Left lobe of liver (tissue), 2 donors: ENCODE results near the gene SCO1. TPM values are rescaled to one million over a fixed set of nuclear protein-coding genes. Genes with fewer than 3 reads are reported as not detected.
"Not testable (repeated sequence)": the region's sequence is repeated elsewhere in the genome, so short reads cannot be mapped to it uniquely, and the experiment has no call there.

Source experiments
- ATAC-seq: fragments of 200-7000 bp; cut with Tn5 transposase; one replicate; pipeline ENCODE4 v1.9.1; 2020; ENCODE audit warnings: mild to moderate bottlenecking, moderate library complexity
- DNase-seq: peaks from one replicate; pipeline ENCODE4 v3.0.0-alpha.2; 2020; ENCODE audit warnings: low spot score
- total RNA-seq: library from RNA; stranded (reverse); gene quantifications from one replicate; pipeline ENCODE4 v1.2.1, GENCODE V29; 2021
- donor health status: DM: no; HTN: no; CAD: no; lungs with moderate emphysema.
- donor health status: DM: no; HTN: yes; CAD: no.

SCO1 gene
- 30.6 TPM for total RNA-seq

- ATAC-seq (peak; percentile 97), DNase-seq (peak; percentile 96)
Measured at GRCh38 chr17:10697092-10698081, at the start of gene SCO1, which contains the start of gene ADPRM. Gene SCO1 (minus strand): TSS chr17:10697533. CDS start chr17:10697507, 26 bp downstream. Gene ADPRM (plus strand): TSS chr17:10697594. CDS start chr17:10704927, 7,333 bp downstream.

DNA sequence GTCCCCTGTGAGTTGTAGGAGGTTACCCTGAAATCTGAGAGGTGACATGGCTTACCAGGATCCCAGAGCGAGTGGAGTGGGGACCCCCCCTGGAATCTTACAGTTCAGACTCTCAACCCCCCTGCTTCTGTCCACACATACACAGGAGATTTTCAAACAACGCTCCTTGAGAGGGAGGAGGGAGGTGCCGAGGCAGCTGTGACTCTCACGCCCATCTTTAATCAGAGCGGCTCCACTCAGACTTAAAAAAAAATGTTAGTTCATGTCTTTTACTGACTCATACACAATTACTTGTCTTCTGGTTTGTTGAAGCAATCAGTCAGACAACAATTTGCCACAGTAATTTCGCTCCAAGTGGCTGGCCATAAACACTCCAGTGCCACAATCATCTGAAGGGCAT lies 47.9 kb upstream of the SCO1 start:
- ATAC-seq = no peak
- DNase-seq = no peak

GRCh38 chr17:10744501-10745000 lies 47.2 kb upstream of the SCO1 start:
- ATAC-seq (peak; percentile 29), DNase-seq (no peak)

GRCh38 chr17:10743316-10744009 lies 46.1 kb upstream of the SCO1 start:
- no peak for DNase-seq

DNA sequence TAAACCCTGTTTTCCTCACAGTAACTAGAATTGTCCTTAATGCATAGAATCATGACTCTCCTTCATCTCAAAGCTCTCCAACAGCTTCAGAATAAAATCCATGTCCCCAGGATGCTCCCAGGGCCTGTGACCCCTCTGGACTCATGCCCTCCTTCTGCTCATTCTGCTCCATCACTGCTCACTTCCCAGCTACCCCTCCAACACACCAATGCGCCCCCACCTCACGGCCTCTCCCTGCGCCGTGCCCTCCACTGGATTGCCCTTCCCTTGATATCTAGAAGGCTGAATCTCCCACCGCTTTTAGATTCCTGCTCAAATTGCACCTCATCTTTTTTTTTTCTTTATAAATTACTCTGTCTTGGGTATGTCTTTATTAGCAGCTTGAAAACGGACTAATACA lies 45.1 kb upstream of the SCO1 start:
- ATAC-seq (no peak), DNase-seq (no peak)

More at GRCh38 chr17:10743316-10744009, 46.1 kb upstream of the SCO1 start:
- peak; percentile 36 for ATAC-seq

GRCh38 chr17:10741416-10742135 lies 44.2 kb upstream of the SCO1 start:
- no peak for DNase-seq
- no peak for ATAC-seq

GRCh38 chr17:10739386-10739785 lies 42.1 kb upstream of the SCO1 start:
- DNase-seq = no peak

DNA sequence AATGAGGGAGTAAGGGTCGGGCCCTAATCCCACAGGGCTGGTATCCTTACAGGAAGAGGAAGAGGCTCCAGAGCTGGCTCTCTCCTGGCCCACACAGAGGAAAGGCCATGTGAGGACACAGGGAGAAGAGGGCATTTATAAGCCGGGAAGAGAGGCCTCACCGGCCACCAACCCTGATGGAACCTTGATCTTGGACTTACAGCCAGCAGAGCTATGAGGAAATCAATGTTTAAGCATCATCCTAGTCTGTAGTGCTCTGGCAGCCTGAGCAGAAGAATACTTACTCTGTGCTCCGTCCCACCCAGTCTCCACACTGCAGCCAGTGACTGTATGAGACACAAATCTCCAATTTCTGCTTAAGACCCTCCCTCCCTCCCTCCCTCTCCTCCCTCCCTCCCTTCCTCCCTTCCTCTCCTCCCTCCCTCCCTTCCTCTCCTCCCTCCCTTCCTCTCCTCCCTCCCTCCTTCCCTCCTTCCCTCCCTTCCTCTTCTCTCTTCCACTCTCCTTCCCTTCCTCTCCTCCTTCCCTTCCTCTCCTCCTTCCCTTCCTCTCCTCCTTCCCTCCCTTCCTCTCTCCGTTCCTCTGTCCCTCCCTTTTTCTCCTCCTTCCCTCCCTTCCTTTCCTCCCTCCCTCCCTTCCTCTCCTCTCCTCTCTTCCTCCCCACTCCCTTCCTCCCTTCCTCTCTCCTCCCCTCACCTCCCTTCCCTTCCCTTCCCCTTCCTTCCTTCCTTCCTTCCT lies 41.4 kb upstream of the SCO1 start:
- ATAC-seq (peak; percentile 65), DNase-seq (peak; percentile 58)

More at GRCh38 chr17:10739386-10739785, 42.1 kb upstream of the SCO1 start:
- ATAC-seq = no peak

DNA sequence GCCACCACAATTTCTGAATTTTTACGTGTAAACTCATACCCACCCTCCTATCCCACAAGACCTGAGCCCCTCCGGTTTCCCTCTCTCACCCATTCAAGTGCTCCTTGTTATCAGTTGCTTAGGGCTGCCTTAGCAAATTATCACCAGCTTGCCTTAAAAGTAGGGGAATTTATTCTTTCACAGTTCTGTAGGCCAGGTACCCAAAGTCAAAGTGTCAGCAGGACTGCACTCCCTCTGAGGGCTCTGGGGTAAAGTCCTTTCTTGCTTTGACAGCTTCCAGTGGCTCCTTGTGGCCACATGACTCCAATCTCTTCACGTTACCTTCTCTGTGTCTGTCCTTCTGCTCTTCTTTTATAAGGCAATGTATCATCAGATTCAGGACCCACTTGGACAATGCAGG lies 40.4 kb upstream of the SCO1 start:
- ATAC-seq = no peak
- DNase-seq = no peak

DNA sequence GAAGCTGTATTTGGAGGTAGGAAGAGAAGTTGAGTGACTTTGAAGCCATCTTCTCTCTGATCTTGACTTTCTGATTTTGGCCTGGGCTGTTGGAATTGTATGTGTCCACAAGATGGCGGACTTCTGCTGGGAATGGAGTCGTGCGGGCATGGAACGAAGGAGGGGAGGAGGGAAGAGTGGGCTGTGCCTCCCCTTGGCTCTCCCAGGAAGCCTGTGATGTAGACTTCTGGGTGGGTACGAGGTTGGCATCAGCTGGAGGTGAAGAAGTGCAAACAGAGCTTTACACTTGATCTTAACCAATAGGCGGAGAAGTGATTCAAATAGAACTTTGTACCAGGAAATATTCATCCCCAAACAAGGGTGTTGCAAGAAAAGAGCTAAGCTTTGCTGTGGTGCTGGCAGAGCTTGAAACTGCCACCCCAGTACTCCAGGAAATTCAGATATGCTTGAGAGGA lies 39.9 kb upstream of the SCO1 start:
- ATAC-seq = peak; percentile 95
- DNase-seq = peak; percentile 87

DNA sequence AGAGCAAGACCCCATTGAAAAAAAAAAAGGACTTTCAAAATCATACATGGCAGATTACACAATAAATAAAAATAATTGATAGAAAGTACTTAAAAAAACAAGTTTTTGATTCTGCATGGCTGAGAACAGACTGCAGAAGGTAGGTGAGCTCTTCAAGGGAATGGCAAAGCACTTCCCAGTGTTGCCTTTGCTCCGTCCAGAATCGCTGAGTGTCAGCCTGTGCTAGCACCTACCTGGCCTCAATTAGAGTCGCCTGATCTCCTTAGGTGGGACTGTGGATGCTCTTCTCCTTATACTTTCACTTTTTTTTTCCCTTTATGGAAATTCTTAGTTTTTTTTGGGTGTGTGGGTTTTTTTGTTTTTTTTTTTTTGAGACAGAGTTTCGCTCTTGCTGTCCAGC lies 38.5 kb upstream of the SCO1 start:
- DNase-seq (no peak), ATAC-seq (no peak)

GRCh38 chr17:10735251-10735650 lies 37.9 kb upstream of the SCO1 start:
- ATAC-seq (no peak), DNase-seq (no peak)

DNA sequence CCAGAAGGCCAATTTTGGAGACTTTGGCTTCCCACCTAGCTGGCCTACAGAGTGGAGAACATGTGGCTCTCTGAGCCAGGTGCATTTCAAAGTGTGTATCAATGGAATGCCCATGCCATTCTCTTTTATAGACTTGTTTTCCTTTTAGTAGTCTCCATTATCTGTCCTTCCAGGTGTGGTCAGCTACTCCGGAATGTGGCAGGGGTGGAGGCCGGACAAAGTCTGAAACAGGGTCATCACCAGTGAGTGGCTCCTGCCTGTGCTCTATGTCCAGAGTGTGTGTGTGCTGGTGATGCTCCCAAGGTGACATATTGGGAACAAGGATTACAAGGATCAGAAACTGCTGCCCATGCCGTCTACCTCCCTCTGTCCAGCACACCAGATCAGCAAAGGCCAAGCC lies 36.3 kb upstream of the SCO1 start:
- DNase-seq = no peak
- no peak for ATAC-seq

GRCh38 chr17:10732121-10732520 lies 34.8 kb upstream of the SCO1 start:
- not testable (repeated sequence) for DNase-seq, ATAC-seq

DNA sequence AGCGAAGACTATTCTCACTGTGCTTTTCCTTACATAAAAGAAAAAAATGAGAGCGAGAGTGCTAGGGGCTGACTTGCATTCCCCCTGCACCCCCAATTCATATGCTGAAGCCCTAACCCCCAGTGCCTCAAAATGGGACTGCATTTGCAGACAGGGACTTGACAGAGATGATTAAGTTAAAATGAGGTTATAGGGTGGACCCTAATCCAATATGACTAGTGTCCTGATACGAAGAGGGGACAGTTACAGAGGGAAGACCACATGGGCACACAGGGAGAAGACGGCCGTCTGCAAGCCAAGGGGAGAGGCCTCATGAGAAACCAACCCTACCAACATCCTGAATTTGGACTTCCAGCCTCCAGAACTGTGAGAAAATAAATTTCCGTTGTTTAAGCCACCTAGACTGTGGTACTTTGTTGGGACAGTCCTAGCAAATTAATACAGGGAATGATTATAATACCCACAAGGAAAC lies 34.1 kb upstream of the SCO1 start:
- ATAC-seq = no peak

GRCh38 chr17:10730247-10730646 lies 32.9 kb upstream of the SCO1 start:
- peak; percentile 1 for ATAC-seq
- DNase-seq = peak; percentile 53

More for the DNA sequence above, 34.1 kb upstream of the SCO1 start:
- no peak for DNase-seq

DNA sequence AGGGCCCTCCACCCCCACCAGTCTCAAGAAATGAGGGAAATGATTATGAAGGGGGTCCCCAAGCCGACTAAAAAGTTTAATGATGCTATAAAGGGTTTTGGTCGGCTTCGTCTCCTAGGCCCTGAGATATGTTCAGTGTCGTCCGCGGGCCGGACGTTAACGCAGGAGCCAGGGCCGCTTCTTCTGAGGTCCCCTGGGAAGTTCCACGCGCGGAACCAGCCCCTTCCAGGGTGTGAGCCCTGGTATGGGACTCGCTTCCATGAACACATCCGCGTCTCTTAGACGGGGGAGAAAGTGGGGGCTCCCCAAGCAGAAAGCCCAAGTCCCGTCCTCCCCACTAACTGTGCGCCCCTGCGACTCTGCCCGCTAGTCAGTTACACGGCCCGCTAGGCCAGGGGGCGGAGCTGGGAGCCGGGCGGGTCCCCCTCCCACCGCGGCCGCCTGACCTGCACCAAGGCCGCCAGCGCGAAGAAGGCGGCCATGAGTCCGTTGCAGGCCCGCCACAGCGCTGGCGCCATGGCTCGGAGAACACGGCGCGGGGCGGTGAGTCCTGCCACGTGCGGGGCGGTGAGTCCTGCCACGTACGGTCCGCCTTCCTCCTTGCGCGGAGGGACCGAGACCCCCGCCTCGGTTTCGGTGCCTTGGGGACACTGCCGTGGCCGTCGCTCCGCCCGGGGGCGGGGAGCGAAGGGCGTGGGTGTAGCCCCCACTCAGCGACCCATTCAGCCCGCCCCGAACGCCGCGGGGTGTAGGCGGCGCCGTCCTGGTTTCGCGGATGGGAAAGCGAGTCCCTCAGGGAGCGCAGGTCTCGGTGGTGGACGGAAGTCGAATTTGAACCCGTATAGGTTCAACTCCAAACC lies 32.2 kb upstream of the SCO1 start, which contains the start of gene TMEM220:
Gene TMEM220 (minus strand): TSS at position 690 of the 860 bp plus-strand sequence. CDS start 172 bp downstream, at position 518.
- DNase-seq (peak; percentile 90), ATAC-seq (peak; percentile 87)

- no peak for DNase-seq
- ATAC-seq = no peak
Measured at GRCh38 chr17:10728331-10728892, 31.1 kb upstream of the SCO1 start.
